ENCODE data around the gene GALNT1. TPM values are rescaled to one million over a fixed set of nuclear protein-coding genes. Genes with fewer than 3 reads are reported as not detected.

Gene GALNT1
- total and polyA plus RNA-seq, 4 experiments from 2014 or later: 27.9 to 33.0 (median 31.2) TPM

- Mint-ChIP-seq H3K4me1 (no peaks in the 10 kb centered on the region), H3K9me3 (no peaks in the 10 kb centered on the region), H3K36me3 (peaks cover 34% of the 10 kb centered on the region in 2 donors), H3K4me3 (no peak overlapping the region), H3K27me3 (no peaks in the 10 kb centered on the region), H3K27ac (no peak overlapping the region)
- Histone ChIP-seq H3K4me1 (ENCODE audit: insufficient read depth, low read length) (no peaks in the 10 kb centered on the region), H3K9me3 (ENCODE audit: control insufficient read depth in 1 of 2, low read length in 2 of 2) (no peaks in the 10 kb centered on the region), H3K27me3 (ENCODE audit: insufficient read depth, low read length) (no peaks in the 10 kb centered on the region), H3K4me3 (ENCODE audit: low read length in 2 of 2) (no peak overlapping the region), H3K27ac (ENCODE audit: low read depth, low read length) (no peak overlapping the region), H3K36me3 (ENCODE audit: insufficient read depth, low read length) (no peaks in the 10 kb centered on the region)
- CTCF ChIA-PET (ENCODE audit: partially characterized antibody): no interaction called here
- intact Hi-C loops (cut with micrococcal nuclease): no loop called here
- POLR2A ChIA-PET (ENCODE audit: partially characterized antibody): no interaction called here
- no peak for DNase-seq
These were observed 113.8 kb downstream of the GALNT1 start for GRCh38 chr18:35695384-35695783.

GRCh38 chr18:35695803-35696202 lies 114.3 kb downstream of the GALNT1 start:
- CTCF ChIA-PET (ENCODE audit: partially characterized antibody): no interaction called here
- no peak overlapping the region for H3K27ac Mint-ChIP-seq

GRCh38 chr18:35696307-35696706 lies 114.8 kb downstream of the GALNT1 start:
- no peak for DNase-seq
- Mint-ChIP-seq H3K9me3 (no peaks in the 10 kb centered on the region), H3K27ac (no peak overlapping the region), H3K27me3 (no peaks in the 10 kb centered on the region), H3K4me1 (no peaks in the 10 kb centered on the region), H3K36me3 (peaks cover 29 to 30% of the 10 kb centered on the region in 2 donors), H3K4me3 (no peak overlapping the region)
- intact Hi-C loops (cut with micrococcal nuclease): no loop called here
- no peak overlapping the region for H3K4me3 ChIP-seq (ENCODE audit: low read length in 2 of 2)
- no peaks in the 10 kb centered on the region for H3K27me3 ChIP-seq (ENCODE audit: insufficient read depth, low read length)
- no peaks in the 10 kb centered on the region for H3K36me3 ChIP-seq (ENCODE audit: insufficient read depth, low read length)
- ChIA-PET POLR2A (ENCODE audit: partially characterized antibody) (no interaction called here), CTCF (ENCODE audit: partially characterized antibody) (no interaction called here)
- no peak overlapping the region for H3K27ac ChIP-seq (ENCODE audit: low read depth, low read length)
- H3K4me1 ChIP-seq (ENCODE audit: insufficient read depth, low read length): no peaks in the 10 kb centered on the region
- no peaks in the 10 kb centered on the region for H3K9me3 ChIP-seq (ENCODE audit: control insufficient read depth in 1 of 2, low read length in 2 of 2)

More at GRCh38 chr18:35695803-35696202, 114.3 kb downstream of the GALNT1 start:
- H3K36me3 ChIP-seq (ENCODE audit: insufficient read depth, low read length): no peaks in the 10 kb centered on the region
- H3K27me3 ChIP-seq (ENCODE audit: insufficient read depth, low read length): no peaks in the 10 kb centered on the region
- no peaks in the 10 kb centered on the region for H3K4me1 ChIP-seq (ENCODE audit: insufficient read depth, low read length)
- H3K9me3 Mint-ChIP-seq: no peaks in the 10 kb centered on the region
- H3K27ac ChIP-seq (ENCODE audit: low read depth, low read length): no peak overlapping the region
- no peaks in the 10 kb centered on the region for H3K27me3 Mint-ChIP-seq
- H3K4me1 Mint-ChIP-seq: no peaks in the 10 kb centered on the region
- intact Hi-C loops (cut with micrococcal nuclease): no loop called here
- no peaks in the 10 kb centered on the region for H3K9me3 ChIP-seq (ENCODE audit: control insufficient read depth in 1 of 2, low read length in 2 of 2)
- no peak overlapping the region for H3K4me3 ChIP-seq (ENCODE audit: low read length in 2 of 2)
- no peak overlapping the region for H3K4me3 Mint-ChIP-seq
- peaks cover 30 to 32% of the 10 kb centered on the region in 2 donors for H3K36me3 Mint-ChIP-seq
- POLR2A ChIA-PET (ENCODE audit: partially characterized antibody): no interaction called here
- DNase-seq: no peak

DNA sequence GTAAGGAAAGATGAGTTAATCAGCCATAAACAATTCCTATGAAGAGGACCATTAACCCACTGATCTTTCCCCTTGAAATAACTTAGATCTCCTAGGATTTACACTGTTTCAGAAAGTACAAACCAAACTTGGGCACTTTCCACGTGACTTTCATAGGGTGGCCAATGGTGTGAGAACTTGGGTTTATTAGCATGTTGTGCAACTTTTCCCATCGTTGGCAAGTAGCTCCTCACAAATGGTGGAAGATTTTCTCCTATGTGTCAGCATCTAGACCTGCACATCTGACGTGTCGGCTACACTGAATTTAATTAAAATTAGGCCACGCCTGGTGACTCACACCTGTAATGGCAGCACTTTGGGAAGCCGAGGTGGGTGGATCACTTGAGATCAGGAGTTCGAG lies 116.3 kb downstream of the GALNT1 start:
- Mint-ChIP-seq H3K27me3 (no peaks in the 10 kb centered on the region), H3K4me3 (no peak overlapping the region), H3K9me3 (no peaks in the 10 kb centered on the region), H3K27ac (no peak overlapping the region), H3K4me1 (no peaks in the 10 kb centered on the region), H3K36me3 (peaks cover 36% of the 10 kb centered on the region in 2 donors)
- Histone ChIP-seq H3K36me3 (ENCODE audit: insufficient read depth, low read length) (no peaks in the 10 kb centered on the region), H3K4me3 (ENCODE audit: low read length in 2 of 2) (no peak overlapping the region), H3K9me3 (ENCODE audit: control insufficient read depth in 1 of 2, low read length in 2 of 2) (no peaks in the 10 kb centered on the region), H3K27ac (ENCODE audit: low read depth, low read length) (no peak overlapping the region), H3K4me1 (ENCODE audit: insufficient read depth, low read length) (no peaks in the 10 kb centered on the region), H3K27me3 (ENCODE audit: insufficient read depth, low read length) (no peaks in the 10 kb centered on the region)
- ChIA-PET CTCF (ENCODE audit: partially characterized antibody) (no interaction called here), POLR2A (ENCODE audit: partially characterized antibody) (no interaction called here)
- intact Hi-C loops (cut with micrococcal nuclease): no loop called here
- no peak for DNase-seq

DNA sequence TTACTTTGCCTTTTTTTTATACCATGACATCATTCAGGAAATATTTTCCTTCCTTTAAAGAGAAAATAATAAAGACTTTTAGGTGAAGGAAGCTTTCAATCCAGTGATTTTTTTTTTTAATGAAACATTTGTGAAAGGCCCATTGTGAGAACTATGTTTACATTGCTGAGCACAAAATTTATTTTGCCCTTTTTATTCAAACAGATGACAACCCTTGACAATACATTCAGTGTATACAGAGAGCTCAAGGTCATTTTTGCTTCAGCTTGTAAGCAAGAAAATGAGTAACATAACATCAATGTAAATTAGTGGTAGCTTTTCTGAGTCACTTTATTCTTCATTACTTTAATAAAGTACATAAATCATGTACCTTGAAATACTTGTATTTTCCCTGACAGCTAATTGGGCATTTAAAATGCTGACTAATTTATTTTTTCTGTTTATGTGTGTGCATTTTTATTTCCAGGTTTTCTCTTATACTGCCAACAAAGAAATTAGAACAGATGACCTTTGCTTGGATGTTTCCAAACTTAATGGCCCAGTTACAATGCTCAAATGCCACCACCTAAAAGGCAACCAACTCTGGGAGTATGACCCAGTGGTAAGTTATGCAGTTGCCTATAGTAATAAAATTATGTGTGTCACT lies 121.6 kb downstream of the GALNT1 start:
- intact Hi-C loops (cut with micrococcal nuclease): no loop called here
- Histone ChIP-seq H3K27me3 (ENCODE audit: insufficient read depth, low read length) (no peaks in the 10 kb centered on the region), H3K27ac (ENCODE audit: low read depth, low read length) (no peak overlapping the region), H3K4me1 (ENCODE audit: insufficient read depth, low read length) (no peaks in the 10 kb centered on the region), H3K9me3 (ENCODE audit: control insufficient read depth in 1 of 2, low read length in 2 of 2) (no peaks in the 10 kb centered on the region), H3K36me3 (ENCODE audit: insufficient read depth, low read length) (no peaks in the 10 kb centered on the region), H3K4me3 (ENCODE audit: low read length in 2 of 2) (no peak overlapping the region)
- Mint-ChIP-seq H3K27ac (no peak overlapping the region), H3K9me3 (no peaks in the 10 kb centered on the region), H3K36me3 (peaks cover 39 to 48% of the 10 kb centered on the region in 2 donors), H3K4me1 (no peaks in the 10 kb centered on the region), H3K27me3 (no peaks in the 10 kb centered on the region), H3K4me3 (no peak overlapping the region)
- ChIA-PET POLR2A (ENCODE audit: partially characterized antibody) (no interaction called here), CTCF (ENCODE audit: partially characterized antibody) (no interaction called here)
- no peak for DNase-seq

GRCh38 chr18:35705988-35706387 lies 124.4 kb downstream of the GALNT1 start:
- no peak overlapping the region for H3K4me3 Mint-ChIP-seq
- H3K9me3 Mint-ChIP-seq: no peaks in the 10 kb centered on the region
- no peaks in the 10 kb centered on the region for H3K36me3 ChIP-seq (ENCODE audit: insufficient read depth, low read length)
- H3K36me3 Mint-ChIP-seq: peaks cover 44 to 49% of the 10 kb centered on the region in 2 donors
- DNase-seq: no peak
- CTCF ChIA-PET (ENCODE audit: partially characterized antibody): no interaction called here
- no peaks in the 10 kb centered on the region for H3K9me3 ChIP-seq (ENCODE audit: control insufficient read depth in 1 of 2, low read length in 2 of 2)
- no peaks in the 10 kb centered on the region for H3K27me3 Mint-ChIP-seq
- no peak overlapping the region for H3K27ac Mint-ChIP-seq
- H3K27me3 ChIP-seq (ENCODE audit: insufficient read depth, low read length): no peaks in the 10 kb centered on the region
- H3K4me3 ChIP-seq (ENCODE audit: low read length in 2 of 2): no peak overlapping the region
- no peaks in the 10 kb centered on the region for H3K4me1 ChIP-seq (ENCODE audit: insufficient read depth, low read length)
- H3K27ac ChIP-seq (ENCODE audit: low read depth, low read length): no peak overlapping the region
- POLR2A ChIA-PET (ENCODE audit: partially characterized antibody): no interaction called here
- no peaks in the 10 kb centered on the region for H3K4me1 Mint-ChIP-seq
- intact Hi-C loops (cut with micrococcal nuclease): no loop called here

- Histone ChIP-seq H3K27ac (ENCODE audit: low read depth, low read length) (no peak overlapping the region), H3K9me3 (ENCODE audit: control insufficient read depth in 1 of 2, low read length in 2 of 2) (no peaks in the 10 kb centered on the region), H3K4me1 (ENCODE audit: insufficient read depth, low read length) (no peaks in the 10 kb centered on the region), H3K27me3 (ENCODE audit: insufficient read depth, low read length) (no peaks in the 10 kb centered on the region), H3K4me3 (ENCODE audit: low read length in 2 of 2) (no peak overlapping the region), H3K36me3 (ENCODE audit: insufficient read depth, low read length) (no peaks in the 10 kb centered on the region)
- no peak for DNase-seq
- H3K36me3 Mint-ChIP-seq: peaks cover 42 to 56% of the 10 kb centered on the region in 2 donors
- intact Hi-C loops (cut with micrococcal nuclease): no loop called here
- H3K27me3 Mint-ChIP-seq: no peaks in the 10 kb centered on the region
- no peak overlapping the region for H3K4me3 Mint-ChIP-seq
- POLR2A ChIA-PET (ENCODE audit: partially characterized antibody): no interaction called here
- H3K9me3 Mint-ChIP-seq: no peaks in the 10 kb centered on the region
- H3K4me1 Mint-ChIP-seq: no peaks in the 10 kb centered on the region
- H3K27ac Mint-ChIP-seq: no peak overlapping the region
- CTCF ChIA-PET (ENCODE audit: partially characterized antibody): no interaction called here
These were observed 125.7 kb downstream of the GALNT1 start for GRCh38 chr18:35707247-35707646.

GRCh38 chr18:35707674-35708073 lies 126.1 kb downstream of the GALNT1 start:
- intact Hi-C loops (cut with micrococcal nuclease): no loop called here
- H3K9me3 Mint-ChIP-seq: no peaks in the 10 kb centered on the region
- no peak overlapping the region for H3K4me3 Mint-ChIP-seq
- Histone ChIP-seq H3K27me3 (ENCODE audit: insufficient read depth, low read length) (no peaks in the 10 kb centered on the region), H3K9me3 (ENCODE audit: control insufficient read depth in 1 of 2, low read length in 2 of 2) (no peaks in the 10 kb centered on the region), H3K27ac (ENCODE audit: low read depth, low read length) (no peak overlapping the region), H3K4me1 (ENCODE audit: insufficient read depth, low read length) (no peaks in the 10 kb centered on the region), H3K36me3 (ENCODE audit: insufficient read depth, low read length) (no peaks in the 10 kb centered on the region), H3K4me3 (ENCODE audit: low read length in 2 of 2) (no peak overlapping the region)
- peaks cover 40 to 56% of the 10 kb centered on the region in 2 donors for H3K36me3 Mint-ChIP-seq
- ChIA-PET CTCF (ENCODE audit: partially characterized antibody) (no interaction called here), POLR2A (ENCODE audit: partially characterized antibody) (no interaction called here)
- H3K27me3 Mint-ChIP-seq: no peaks in the 10 kb centered on the region
- H3K27ac Mint-ChIP-seq: no peak overlapping the region
- DNase-seq: no peak
- no peaks in the 10 kb centered on the region for H3K4me1 Mint-ChIP-seq

Measured in CD4-positive, alpha-beta memory T cell (primary cell).